K562 (cell line): ENCODE data around the gene OTC. TPM values are rescaled to one million over a fixed set of nuclear protein-coding genes. Genes with fewer than 3 reads are reported as not detected.

ENCODE experiments used
- ATAC-seq: fragments of 200-7000 bp; cut with Tn5 transposase; 3 replicates; pipeline ENCODE4 v1.9.1; 2020; ENCODE audit warnings: moderate library complexity
- BruUV-seq: library from RNA; stranded (reverse); fragments of 400-500 nt; replicated peaks from 2 replicates; lab custom pipeline; 2021; lab: Mats Ljungman, UMichigan
- CTCF ChIA-PET: fragments of 300-600 bp; formaldehyde crosslinking; extraction: SDS; loops from one replicate; lab custom pipeline; 2021; ENCODE audit warnings: low intra/inter-chr PET ratio; lab: Yijun Ruan, JAX
- POLR2A ChIA-PET: fragments of 300-600, 350-650 bp; sonication (Branson Sonifier 250); formaldehyde crosslinking; extraction: SDS; loops from one replicate; lab custom pipeline; 2021; ENCODE audit warnings: antibody characterized with exemption, inconsistent platforms; lab: Yijun Ruan, JAX
- DNase-seq, 4 experiments: peaks; one replicate each; pipeline versions ENCODE4 v3.0.0 to v3.0.0-alpha.2; 2011 to 2018; ENCODE audit warnings: low spot score in 3 of 4, mixed read lengths in 3 of 4; ENCODE audit errors: extremely low read depth in 1 of 4
- FAIRE-seq: peaks from 2 replicates; lab custom pipeline; 2011; peaks lifted over from hg19 to GRCh38; lab: Jason Lieb, UNC
- H2AFZ ChIP-seq: 2 replicates; pipeline ENCODE4 v1.6.0; 2011; ENCODE audit warnings: low read depth, low read length, control low read depth, inconsistent platforms
- H3K27ac ChIP-seq: fragments of 200-600 bp; 3 replicates; pipeline ENCODE4 v1.8.0; 2011; ENCODE audit warnings: low read depth, mild to moderate bottlenecking, control low read depth, inconsistent platforms, low read length, moderate library complexity, mixed read lengths; ENCODE audit errors: extremely low read depth
- H3K27me3 ChIP-seq, 2 experiments: fragments of 300-600 bp in 1 of 2; 2 replicates in 1 of 2; 3 replicates in 1 of 2; pipeline versions ENCODE4 v1.6.0 to v1.8.0; 2011; ENCODE audit warnings: inconsistent platforms in 2 of 2, low read length in 2 of 2, mild to moderate bottlenecking in 1 of 2, mixed read lengths in 1 of 2, moderate library complexity in 1 of 2; ENCODE audit not compliant: control insufficient read depth in 2 of 2, insufficient read depth in 2 of 2
- H3K36me3 ChIP-seq: fragments of 300-600 bp; 3 replicates; pipeline ENCODE4 v1.8.0; 2011; ENCODE audit warnings: mild to moderate bottlenecking, low read length, inconsistent platforms; ENCODE audit not compliant: control insufficient read depth, insufficient read depth
- H3K4me1 ChIP-seq, 2 experiments: fragments of 200-600 bp in 1 of 2; replicated peaks in 1 of 2; 2 replicates in 1 of 2; 3 replicates in 1 of 2; pipeline versions ENCODE4 v1.5.1 to v1.8.0; 2011; ENCODE audit warnings: inconsistent platforms in 2 of 2, low read length in 2 of 2, mild to moderate bottlenecking in 1 of 2, mixed read lengths in 1 of 2, moderate library complexity in 1 of 2; ENCODE audit not compliant: control insufficient read depth in 2 of 2, insufficient read depth in 2 of 2
- H3K4me2 ChIP-seq: 2 replicates; pipeline ENCODE4 v1.6.1; 2011; ENCODE audit warnings: low read length, control low read depth, inconsistent platforms, mixed read lengths; ENCODE audit not compliant: insufficient read depth
- H3K4me3 ChIP-seq: fragments of 200-600 bp; sonication (generic), shearing (Covaris generic); 2 replicates; pipeline ENCODE4 v1.5.1; 2016; ENCODE audit warnings: control low read depth, inconsistent platforms
- H3K79me2 ChIP-seq: fragments of 200-600 bp; 3 replicates; pipeline ENCODE4 v1.8.0; 2011; ENCODE audit warnings: low read length, inconsistent platforms; ENCODE audit not compliant: control insufficient read depth, insufficient read depth
- H3K9ac ChIP-seq, 2 experiments: 2 replicates each; pipeline versions ENCODE4 v1.6.0 to v1.6.1; 2011; ENCODE audit warnings: low read depth in 2 of 2, low read length in 2 of 2, control low read depth in 1 of 2, inconsistent platforms in 1 of 2, mild to moderate bottlenecking in 1 of 2, mixed read lengths in 1 of 2; ENCODE audit not compliant: insufficient read depth in 1 of 2
- H3K9me1 ChIP-seq: one replicate; pipeline ENCODE4 v1.6.0; 2011; ENCODE audit warnings: inconsistent platforms, mild to moderate bottlenecking, low read length, moderate library complexity; ENCODE audit not compliant: control insufficient read depth, insufficient read depth
- H3K9me3 ChIP-seq: replicated peaks from 2 replicates; pipeline ENCODE4 v1.5.1; 2011; ENCODE audit warnings: low read depth, low read length, inconsistent platforms; ENCODE audit not compliant: control insufficient read depth, insufficient read depth
- H4K20me1 ChIP-seq: replicated peaks from 2 replicates; pipeline ENCODE4 v1.6.1; 2011; ENCODE audit warnings: low read length, inconsistent platforms, mixed read lengths; ENCODE audit not compliant: control insufficient read depth, insufficient read depth
- CEBPZ ChIP-seq: fragments of 150-350 bp; IDR thresholded peaks from 2 replicates; pipeline ENCODE4 v1.6.1; 2014; ENCODE audit warnings: low read depth, mild to moderate bottlenecking, low read length, borderline replicate concordance
- MTA3 ChIP-seq: fragments of 450-650 bp; formaldehyde crosslinking; IDR thresholded peaks from 2 replicates; pipeline ENCODE4 v1.6.1; 2017; ENCODE audit warnings: mild to moderate bottlenecking, borderline replicate concordance
- ZBTB1 ChIP-seq: sonication (generic); formaldehyde crosslinking; IDR thresholded peaks from 2 replicates; pipeline ENCODE4 v1.8.1; 2023; ENCODE audit warnings: missing genetic modification reagents, low read depth, mild to moderate bottlenecking, borderline replicate concordance
- ZBTB8A ChIP-seq: fragments of 450-650 bp; IDR thresholded peaks from 2 replicates; pipeline ENCODE4 v1.6.1; 2018; ENCODE audit warnings: mild to moderate bottlenecking, moderate library complexity; ENCODE audit not compliant: partially characterized antibody
- ZNF407 ChIP-seq: fragments of 450-650 bp; IDR thresholded peaks from 2 replicates; pipeline ENCODE4 v1.6.1; 2016; ENCODE audit warnings: low read depth
- ZNF507 ChIP-seq: conservative IDR thresholded peaks from 2 replicates; pipeline ENCODE4 v1.6.1; 2017; ENCODE audit warnings: missing genetic modification characterization, missing compliant biosample characterization
- WGBS: fragments of 100-300 bp; shearing (Covaris generic); methylation state at CpG from one replicate; pipeline ENCODE4 v1.1.6; 2016; ENCODE audit warnings: low coverage, mixed read lengths; ENCODE audit not compliant: insufficient coverage; ENCODE audit errors: missing lambda C conversion rate; 5-methylcytosine and 5-hydroxymethylcytosine counted together
- in situ Hi-C: fragments of 300-500 bp; cut with MboI; formaldehyde crosslinking; loops from 4 replicates; pipeline ENCODE4 v1.15.0; 2018; ENCODE audit warnings: inconsistent platforms, mixed read lengths
- intact Hi-C: fragments of 100-400 bp; cut with micrococcal nuclease; formaldehyde crosslinking; loops from 2 replicates; pipeline ENCODE4 v1.14.2; 2022
- polyA plus RNA-seq, 8 experiments: library from polyadenylated mRNA; depleted of rRNA in 4 of 8; stranded (reverse) in 5 of 8; unstranded in 3 of 8; fragments of >200 nt; fragmentation: Nextera tagmentation in 2 of 8; fragmentation: Illumina TruSeq in 1 of 8; extraction: Ambion mirVana in 2 of 8; extraction: Trizol in 1 of 8; gene quantifications; 2 replicates each; pipeline versions ENCODE4 v1.2.1 to v1.2.3, GENCODE V29; 2011 to 2014; ENCODE audit warnings: inconsistent platforms in 1 of 8, missing spikeins in 1 of 8
- total RNA-seq, 7 experiments: library from RNA; depleted of rRNA in 6 of 7; stranded (reverse); fragments of >200 nt in 6 of 7; fragmentation: Illumina TruSeq in 2 of 7; extraction: Trizol in 2 of 7; gene quantifications; 2 replicates each; pipeline versions ENCODE4 v1.2.1 to v1.2.3, GENCODE V29; 2011 to 2021; ENCODE audit warnings: low replicate concordance in 1 of 7

OTC gene
- total and polyA plus RNA-seq, 9 of the 15 experiments (the other 6 are each of a cell fraction or from before 2014, with no cell fraction given), result not detected

DNA sequence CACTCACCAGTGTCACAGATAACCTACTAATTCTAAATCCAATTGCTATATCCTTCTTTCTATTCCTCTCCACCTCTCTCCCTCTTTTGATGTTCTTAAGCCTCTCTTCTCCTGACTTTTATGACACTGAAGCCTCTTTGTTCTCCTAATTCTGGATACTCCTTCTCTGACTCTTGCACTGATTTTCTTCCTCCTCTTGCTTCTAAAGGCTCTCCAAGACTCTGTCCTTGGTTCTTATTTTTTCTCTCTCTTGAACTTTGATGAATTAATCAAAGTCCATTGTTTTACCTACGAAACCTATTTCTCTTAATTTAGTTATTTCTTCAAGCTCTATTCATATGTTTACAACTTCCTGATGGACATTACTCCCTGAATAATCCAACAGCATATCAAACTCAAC is 113.3 kb downstream of the OTC start:
- H4K20me1 ChIP-seq, result no peaks in the 10 kb centered on the region
- H3K27ac ChIP-seq, result no peak overlapping the region
- ChIA-PET CTCF (no interaction called here), POLR2A (no interaction called here)
- FAIRE-seq, result no peak
- intact Hi-C loops (no loop called here), in situ Hi-C loops (no loop called here)
- no peak for DNase-seq
- no peaks in the 10 kb centered on the region for H3K36me3 ChIP-seq
- no peaks in the 10 kb centered on the region for H3K27me3 ChIP-seq
- BruUV-seq, result no TSS peak
- no peaks in the 10 kb centered on the region for H3K9me1 ChIP-seq
- H3K4me1 ChIP-seq, result no peaks in the 10 kb centered on the region
- WGBS, result 0% methylated on average over 1 of the region's 1 CpG
- H3K9me3 ChIP-seq, result no peaks in the 10 kb centered on the region
- H3K79me2 ChIP-seq, result no peaks in the 10 kb centered on the region
- no peak overlapping the region for H3K4me3 ChIP-seq
- H3K9ac ChIP-seq, result no peak overlapping the region
- no peak overlapping the region for H2AFZ ChIP-seq
- ATAC-seq, result no peak
- H3K4me2 ChIP-seq, result no peak overlapping the region
- TF ChIP-seq MTA3 (no peak), CEBPZ (no peak), ZBTB1 (CRISPR knock-in tag) (no peak), ZNF407 (no peak), ZBTB8A (no peak), ZNF507 (tag) (no peak)
